Caco-2 (cell line): Measurements from ENCODE around the gene GRHL3. TPM values are rescaled to one million over a fixed set of nuclear protein-coding genes. Genes with fewer than 3 reads are reported as not detected.

Experiments
- BruUV-seq: library from RNA; stranded (reverse); fragments of 400-500 nt; replicated peaks from 2 replicates; lab custom pipeline; 2021; lab: Mats Ljungman, UMichigan
- CTCF ChIA-PET: fragments of 300-600 bp; sonication (Branson Sonifier 250); formaldehyde crosslinking; loops from one replicate; lab custom pipeline; 2022; ENCODE audit warnings: antibody characterized with exemption; lab: Charles Lee
- POLR2A ChIA-PET: fragments of 300-600 bp; sonication (Branson Sonifier 250); formaldehyde crosslinking; loops from one replicate; lab custom pipeline; 2022; ENCODE audit warnings: antibody characterized with exemption; lab: Charles Lee
- DNase-seq, 2 experiments: peaks; one replicate each; pipeline versions ENCODE4 v3.0.0 to v3.0.0-alpha.2; 2020 to 2022
- H3K27me3 ChIP-seq: replicated peaks from 2 replicates; pipeline ENCODE4 v1.6.0; 2011; ENCODE audit warnings: low read length; ENCODE audit not compliant: control insufficient read depth, insufficient read depth
- H3K36me3 ChIP-seq: 2 replicates; pipeline ENCODE4 v1.5.1; 2011; ENCODE audit warnings: low read length; ENCODE audit not compliant: control insufficient read depth, insufficient read depth
- H3K4me1 ChIP-seq: fragments of 250-450 bp; sonication (Bioruptor Pico); 2 replicates; pipeline ENCODE4 v1.5.1; 2020; ENCODE audit warnings: mild to moderate bottlenecking
- H3K4me3 ChIP-seq: 2 replicates; pipeline ENCODE4 v1.5.1; 2011; ENCODE audit warnings: low read depth, mild to moderate bottlenecking, control low read depth, low read length
- H3K9me3 ChIP-seq: fragments of 250-450 bp; sonication (Bioruptor Pico); 2 replicates; pipeline ENCODE4 v1.5.1; 2020; ENCODE audit warnings: mild to moderate bottlenecking, moderate library complexity
- H3K27ac Mint-ChIP-seq: one replicate; pipeline ENCODE4 v1.8.0; 2022; ENCODE audit warnings: mixed read lengths; ENCODE audit not compliant: unreplicated experiment
- H3K27me3 Mint-ChIP-seq: one replicate; pipeline ENCODE4 v1.8.0; 2022; ENCODE audit warnings: mixed read lengths; ENCODE audit not compliant: insufficient read depth, unreplicated experiment
- H3K36me3 Mint-ChIP-seq: one replicate; pipeline ENCODE4 v1.8.0; 2022; ENCODE audit warnings: mild to moderate bottlenecking, mixed read lengths; ENCODE audit not compliant: insufficient read depth, unreplicated experiment
- H3K4me1 Mint-ChIP-seq: one replicate; pipeline ENCODE4 v1.8.0; 2022; ENCODE audit warnings: low read depth, mixed read lengths; ENCODE audit not compliant: unreplicated experiment
- H3K4me3 Mint-ChIP-seq: one replicate; pipeline ENCODE4 v1.8.0; 2022; ENCODE audit warnings: mild to moderate bottlenecking, moderate library complexity, mixed read lengths; ENCODE audit not compliant: unreplicated experiment
- H3K9me3 Mint-ChIP-seq: one replicate; pipeline ENCODE4 v1.8.0; 2022; ENCODE audit warnings: mixed read lengths; ENCODE audit not compliant: unreplicated experiment
- CTCF ChIP-seq, 2 experiments: fragments of 200-600 bp in 1 of 2; IDR thresholded peaks; 1 replicate in 1 of 2; 2 replicates in 1 of 2; pipeline versions ENCODE4 v1.5.1 to v1.8.0; 2011 to 2022; ENCODE audit warnings: antibody characterized with exemption in 1 of 2, control low read depth in 1 of 2, inconsistent platforms in 1 of 2, low read depth in 1 of 2, low read length in 1 of 2, mild to moderate bottlenecking in 1 of 2, moderate library complexity in 1 of 2; ENCODE audit not compliant: insufficient read depth in 1 of 2, severe bottlenecking in 1 of 2, unreplicated experiment in 1 of 2
- intact Hi-C: fragments of 100-400 bp; cut with micrococcal nuclease; formaldehyde crosslinking; loops from one replicate; pipeline ENCODE4 v1.10.0; 2022; ENCODE audit not compliant: unreplicated experiment
- total RNA-seq: library from RNA; stranded (reverse); gene quantifications from 2 replicates; pipeline ENCODE4 v1.2.3, GENCODE V29; 2022

The GRHL3 gene
- total RNA-seq, 1 experiment from 2014 or later: 2.3 TPM

- DNase-seq: no peak
- Histone ChIP-seq H3K36me3 (no peaks in the 10 kb centered on the region), H3K4me1 (no peaks in the 10 kb centered on the region), H3K9me3 (no peaks in the 10 kb centered on the region), H3K4me3 (no peak overlapping the region), H3K27me3 (no peaks in the 10 kb centered on the region)
- no peaks in the 10 kb centered on the region for H3K9me3 Mint-ChIP-seq
- POLR2A ChIA-PET: no interaction called here
- H3K27ac Mint-ChIP-seq: no peak overlapping the region
- intact Hi-C loops: no loop called here
- no TSS peak for BruUV-seq
- no peaks in the 10 kb centered on the region for H3K4me1 Mint-ChIP-seq
- CTCF ChIA-PET: no interaction called here
- H3K36me3 Mint-ChIP-seq: peaks cover 6% of the 10 kb centered on the region
- H3K4me3 Mint-ChIP-seq: no peak overlapping the region
- TF ChIP-seq CTCF (IDR thresholded peaks at IDR 0.05; ENCODE audit: insufficient read depth in 1 of 2, low read depth in 1 of 2, low read length in 1 of 2, severe bottlenecking in 1 of 2, unreplicated experiment in 1 of 2): no peak
- no peaks in the 10 kb centered on the region for H3K27me3 Mint-ChIP-seq
These were observed 36.3 kb downstream of the GRHL3 start for GRCh38 chr1:24355466-24355865.

- BruUV-seq: no TSS peak
- ChIA-PET POLR2A (interaction anchor here (0.6 kb wide), 1 partner anchor 1013 kb away, joined by 4 read pairs; no protein-coding TSS in a partner anchor), CTCF (no interaction called here)
- no peaks in the 10 kb centered on the region for H3K4me1 Mint-ChIP-seq
- H3K4me3 Mint-ChIP-seq: no peak overlapping the region
- Histone ChIP-seq H3K27me3 (no peaks in the 10 kb centered on the region), H3K9me3 (no peaks in the 10 kb centered on the region), H3K36me3 (no peaks in the 10 kb centered on the region), H3K4me1 (no peaks in the 10 kb centered on the region), H3K4me3 (no peak overlapping the region)
- DNase-seq: no peak
- no peak for TF ChIP-seq CTCF (IDR thresholded peaks at IDR 0.05; ENCODE audit: insufficient read depth in 1 of 2, low read depth in 1 of 2, low read length in 1 of 2, severe bottlenecking in 1 of 2, unreplicated experiment in 1 of 2)
- H3K27ac Mint-ChIP-seq: no peak overlapping the region
- H3K36me3 Mint-ChIP-seq: peaks cover 6% of the 10 kb centered on the region
- no peaks in the 10 kb centered on the region for H3K9me3 Mint-ChIP-seq
- intact Hi-C loops: no loop called here
- H3K27me3 Mint-ChIP-seq: no peaks in the 10 kb centered on the region
These were observed 37.9 kb downstream of the GRHL3 start for GRCh38 chr1:24357038-24357437.

- intact Hi-C loops: no loop called here
- POLR2A ChIA-PET: no interaction called here
These were observed 41.5 kb downstream of the GRHL3 start for GRCh38 chr1:24360681-24361080.

More at GRCh38 chr1:24360681-24361080, 41.5 kb downstream of the GRHL3 start:
- no peak for TF ChIP-seq CTCF (IDR thresholded peaks at IDR 0.05; ENCODE audit: insufficient read depth in 1 of 2, low read depth in 1 of 2, low read length in 1 of 2, severe bottlenecking in 1 of 2, unreplicated experiment in 1 of 2)
- no peaks in the 10 kb centered on the region for H3K9me3 ChIP-seq
- no peaks in the 10 kb centered on the region for H3K4me1 ChIP-seq
- Mint-ChIP-seq H3K4me1 (no peaks in the 10 kb centered on the region), H3K4me3 (no peak overlapping the region), H3K27ac (no peak overlapping the region), H3K36me3 (peaks cover 6% of the 10 kb centered on the region), H3K27me3 (no peaks in the 10 kb centered on the region), H3K9me3 (no peaks in the 10 kb centered on the region)
- no peak for DNase-seq
- CTCF ChIA-PET: no interaction called here
- no TSS peak for BruUV-seq
- no peaks in the 10 kb centered on the region; the same call in 1 of the 2 replicates for H3K36me3 ChIP-seq
- no peak overlapping the region for H3K4me3 ChIP-seq
- H3K27me3 ChIP-seq: no peaks in the 10 kb centered on the region
